Upper lobe of left lung (tissue), 4 donors: ENCODE data around the gene RAB11B.

Source experiments
- POLR2A ChIP-seq, 4 donors: fragments of 450-650 bp; IDR thresholded peaks; one replicate each; pipeline ENCODE4 v1.5.1; 2016 to 2017; ENCODE audit warnings: antibody characterized with exemption in 4 of 4, mild to moderate bottlenecking in 2 of 4
- TF ChIP-seq, protein P1 (sequence below), 6 experiments: fragments of 450-650 bp in 4 of 6; fragments of 200-600 bp in 2 of 6; sonication (generic) in 2 of 6; IDR thresholded peaks; one replicate each; pipeline ENCODE4 v1.5.1; 2016 to 2019; ENCODE audit warnings: antibody characterized with exemption in 6 of 6

DNA sequence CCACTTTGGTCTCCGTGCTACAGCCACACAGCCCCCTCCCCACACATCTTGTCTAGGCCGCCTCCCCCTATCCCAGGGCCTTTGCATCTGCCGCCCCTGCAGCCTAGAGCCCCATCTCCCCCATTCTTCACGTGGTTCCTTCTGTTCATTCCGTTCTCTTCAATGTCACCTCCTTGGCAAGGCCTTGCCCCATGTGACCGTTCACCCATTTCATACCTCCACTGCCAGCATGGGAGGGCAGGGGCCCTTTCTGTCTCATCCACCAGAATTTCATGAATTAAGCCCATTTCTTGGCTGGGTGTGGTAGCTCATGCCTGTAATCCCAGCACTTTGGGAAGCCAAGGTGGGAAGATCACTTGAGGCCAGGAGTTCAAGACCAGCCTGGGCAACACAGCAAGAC lies 38.9 kb downstream of the RAB11B start:
- TF ChIP-seq, protein P1, sequence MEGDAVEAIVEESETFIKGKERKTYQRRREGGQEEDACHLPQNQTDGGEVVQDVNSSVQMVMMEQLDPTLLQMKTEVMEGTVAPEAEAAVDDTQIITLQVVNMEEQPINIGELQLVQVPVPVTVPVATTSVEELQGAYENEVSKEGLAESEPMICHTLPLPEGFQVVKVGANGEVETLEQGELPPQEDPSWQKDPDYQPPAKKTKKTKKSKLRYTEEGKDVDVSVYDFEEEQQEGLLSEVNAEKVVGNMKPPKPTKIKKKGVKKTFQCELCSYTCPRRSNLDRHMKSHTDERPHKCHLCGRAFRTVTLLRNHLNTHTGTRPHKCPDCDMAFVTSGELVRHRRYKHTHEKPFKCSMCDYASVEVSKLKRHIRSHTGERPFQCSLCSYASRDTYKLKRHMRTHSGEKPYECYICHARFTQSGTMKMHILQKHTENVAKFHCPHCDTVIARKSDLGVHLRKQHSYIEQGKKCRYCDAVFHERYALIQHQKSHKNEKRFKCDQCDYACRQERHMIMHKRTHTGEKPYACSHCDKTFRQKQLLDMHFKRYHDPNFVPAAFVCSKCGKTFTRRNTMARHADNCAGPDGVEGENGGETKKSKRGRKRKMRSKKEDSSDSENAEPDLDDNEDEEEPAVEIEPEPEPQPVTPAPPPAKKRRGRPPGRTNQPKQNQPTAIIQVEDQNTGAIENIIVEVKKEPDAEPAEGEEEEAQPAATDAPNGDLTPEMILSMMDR (IDR thresholded peaks at IDR 0.05), result no peak
- no peak for TF ChIP-seq POLR2A (IDR thresholded peaks at IDR 0.05)
